ENCODE results near the gene PDE4C. TPM values are rescaled to one million over a fixed set of nuclear protein-coding genes. Genes with fewer than 3 reads are reported as not detected.
A peak's percentile ranks its signal among the peaks of the same experiment; 100 is the strongest.

The PDE4C gene
- total and polyA plus RNA-seq, 7 donors: 1.8 to 8.6 (median 4.0) TPM; not detected in 2

- intact Hi-C loops (cut with DNase I): loop anchor here (1.0 to 2.0 kb wide), 2 partner anchors 43 to 137 kb away; no protein-coding TSS in a partner anchor
- peak; percentile 85 for DNase-seq
- no peak overlapping the region for H3K4me3 ChIP-seq
- peaks cover 0 to 13% (median 5%) of the 10 kb centered on the region in 3 donors for H3K27me3 ChIP-seq
- H3K9me3 ChIP-seq: no peaks in the 10 kb centered on the region
- peak; percentile 90 to 99 (median 96) for TF ChIP-seq CTCF (IDR thresholded peaks at IDR 0.05)
- no peak for TF ChIP-seq EP300 (IDR thresholded peaks at IDR 0.05)
- peaks cover 0 to 5% (median 2%) of the 10 kb centered on the region in 4 donors for H3K4me1 ChIP-seq
- H3K36me3 ChIP-seq: no peaks in the 10 kb centered on the region
- no peak overlapping the region for H3K27ac ChIP-seq
- WGBS, 2 donors: 21 to 24% methylated on average over 23 of the region's 23 CpGs
Measured at GRCh38 chr19:18251587-18252369, 25.5 kb upstream of the PDE4C start.

- TF ChIP-seq POLR2AphosphoS5 (IDR thresholded peaks at IDR 0.05) (no peak), CTCF (IDR thresholded peaks at IDR 0.05) (no peak), POLR2A (IDR thresholded peaks at IDR 0.05) (no peak)
- intact Hi-C loops (cut with DNase I): no loop called here
- H3K36me3 ChIP-seq: no peaks in the 10 kb centered on the region
- peaks cover 0 to 5% (median 2%) of the 10 kb centered on the region in 4 donors for H3K4me1 ChIP-seq
- no peak overlapping the region for H3K27ac ChIP-seq
- H3K4me3 ChIP-seq: no peak overlapping the region
- peaks cover 0 to 3% (median 0%) of the 10 kb centered on the region in 3 donors for H3K27me3 ChIP-seq
- H3K9me3 ChIP-seq: no peaks in the 10 kb centered on the region
- DNase-seq: no peak
- WGBS, 2 donors: 84 to 92% methylated on average over 5 of the region's 5 CpGs
Measured at GRCh38 chr19:18249834-18250233, 23.6 kb upstream of the PDE4C start.

GRCh38 chr19:18245297-18245696, 19.1 kb upstream of the PDE4C start:
- 72 to 76% methylated on average over 7 of the region's 7 CpGs for WGBS, 2 donors
- intact Hi-C loops (cut with DNase I): no loop called here
- H3K4me3 ChIP-seq: no peak overlapping the region
- H3K4me1 ChIP-seq: peaks cover 0 to 5% (median 0%) of the 10 kb centered on the region in 4 donors
- no peaks in the 10 kb centered on the region for H3K27me3 ChIP-seq
- no peaks in the 10 kb centered on the region for H3K36me3 ChIP-seq
- no peak for DNase-seq
- no peak for TF ChIP-seq POLR2A (IDR thresholded peaks at IDR 0.05)
- no peak for TF ChIP-seq EP300 (IDR thresholded peaks at IDR 0.05)
- TF ChIP-seq CTCF (IDR thresholded peaks at IDR 0.05): no peak
- TF ChIP-seq POLR2AphosphoS5 (IDR thresholded peaks at IDR 0.05): no peak
- no peak overlapping the region for H3K27ac ChIP-seq
- H3K9me3 ChIP-seq: no peaks in the 10 kb centered on the region

- 36 to 48% methylated on average over 12 of the region's 12 CpGs for WGBS, 2 donors
- DNase-seq: no peak
- intact Hi-C loops (cut with DNase I): no loop called here
- Histone ChIP-seq H3K27ac (no peak overlapping the region), H3K27me3 (peaks cover 0 to 22% (median 3%) of the 10 kb centered on the region in 3 donors), H3K4me3 (no peak overlapping the region), H3K9me3 (no peaks in the 10 kb centered on the region), H3K4me1 (no peaks in the 10 kb centered on the region), H3K36me3 (no peaks in the 10 kb centered on the region)
- TF ChIP-seq POLR2A (IDR thresholded peaks at IDR 0.05) (no peak), POLR2AphosphoS5 (IDR thresholded peaks at IDR 0.05) (no peak), EP300 (IDR thresholded peaks at IDR 0.05) (no peak), CTCF (IDR thresholded peaks at IDR 0.05) (no peak)
Measured at GRCh38 chr19:18239303-18239702, 13.1 kb upstream of the PDE4C start.
